ENCODE measurements around the gene TDG.

DNA sequence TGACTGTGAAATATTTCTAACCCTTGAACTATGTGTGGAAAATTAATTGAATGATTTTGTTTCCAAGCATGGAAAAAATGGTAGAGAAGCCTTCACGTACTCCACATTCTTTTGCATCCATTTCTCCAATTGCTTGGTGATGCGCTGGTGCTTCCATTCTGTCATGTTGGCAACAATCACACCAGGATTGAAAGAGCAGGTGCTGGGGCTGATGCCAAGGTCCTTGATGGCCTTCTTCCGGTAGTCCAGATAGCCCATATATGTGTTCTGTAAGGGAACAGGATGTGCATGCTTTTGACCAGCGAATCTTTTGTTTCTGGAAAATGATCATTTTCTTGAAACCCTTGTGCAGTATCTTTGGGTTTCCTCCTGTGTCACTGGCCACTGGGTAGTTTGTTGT, 28.6 kb downstream of the TDG start:
- TF ChIP-seq EZH2 (IDR thresholded peaks at IDR 0.05; ENCODE audit: insufficient read depth, poor library complexity, severe bottlenecking) (no peak), EZH2phosphoT487 (IDR thresholded peaks at IDR 0.05; ENCODE audit: insufficient read depth, low read depth) (no peak)
